ENCODE data around the gene NTM. TPM values are rescaled to one million over a fixed set of nuclear protein-coding genes. Genes with fewer than 3 reads are reported as not detected.

The NTM gene
- total and polyA plus RNA-seq, 10 donors = 0.13 to 1.6 (median 0.67) TPM

DNA sequence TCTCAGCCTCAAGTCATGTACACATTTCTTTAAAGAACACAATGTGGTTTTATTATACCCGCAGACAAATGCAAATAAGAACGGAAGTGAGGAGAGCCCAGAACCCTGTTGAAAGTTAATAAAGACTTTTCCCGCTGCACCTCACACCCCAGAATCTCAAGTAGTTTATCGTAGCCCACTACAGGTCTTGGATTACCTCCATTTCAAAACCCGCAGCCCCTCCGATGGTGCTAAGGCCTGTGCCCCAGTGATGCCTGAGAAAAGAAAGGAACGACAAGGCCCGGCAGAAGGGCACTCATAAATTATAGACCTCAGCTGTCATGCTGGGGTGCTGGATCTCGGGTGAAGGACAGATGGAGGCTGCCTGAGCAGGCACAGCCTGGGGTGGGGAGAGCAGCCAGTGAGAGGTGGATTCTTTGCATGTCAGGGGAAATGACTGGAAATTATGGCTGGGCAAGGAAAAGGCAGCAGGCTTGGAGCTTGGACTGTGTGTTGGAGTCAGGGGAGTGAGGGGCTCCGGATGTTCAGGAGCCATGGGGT lies 354.1 kb downstream of the NTM start:
- intact Hi-C loops (cut with DNase I; ENCODE audit: low total_unique reads) = no loop called here
- 78 to 82% (median 80%) methylated on average over 10 of the region's 10 CpGs for WGBS, 5 donors
- Histone ChIP-seq H3K9me3 (no peaks in the 10 kb centered on the region), H3K4me3 (no peak overlapping the region), H3K4me1 (no peaks in the 10 kb centered on the region), H3K36me3 (no peaks in the 10 kb centered on the region), H3K27me3 (replicated peaks in 1 of 7) (peaks cover 0 to 11% (median 0%) of the 10 kb centered on the region in 7 donors), H3K27ac (no peak overlapping the region)
- no peak for DNase-seq
- TF ChIP-seq, protein P1, sequence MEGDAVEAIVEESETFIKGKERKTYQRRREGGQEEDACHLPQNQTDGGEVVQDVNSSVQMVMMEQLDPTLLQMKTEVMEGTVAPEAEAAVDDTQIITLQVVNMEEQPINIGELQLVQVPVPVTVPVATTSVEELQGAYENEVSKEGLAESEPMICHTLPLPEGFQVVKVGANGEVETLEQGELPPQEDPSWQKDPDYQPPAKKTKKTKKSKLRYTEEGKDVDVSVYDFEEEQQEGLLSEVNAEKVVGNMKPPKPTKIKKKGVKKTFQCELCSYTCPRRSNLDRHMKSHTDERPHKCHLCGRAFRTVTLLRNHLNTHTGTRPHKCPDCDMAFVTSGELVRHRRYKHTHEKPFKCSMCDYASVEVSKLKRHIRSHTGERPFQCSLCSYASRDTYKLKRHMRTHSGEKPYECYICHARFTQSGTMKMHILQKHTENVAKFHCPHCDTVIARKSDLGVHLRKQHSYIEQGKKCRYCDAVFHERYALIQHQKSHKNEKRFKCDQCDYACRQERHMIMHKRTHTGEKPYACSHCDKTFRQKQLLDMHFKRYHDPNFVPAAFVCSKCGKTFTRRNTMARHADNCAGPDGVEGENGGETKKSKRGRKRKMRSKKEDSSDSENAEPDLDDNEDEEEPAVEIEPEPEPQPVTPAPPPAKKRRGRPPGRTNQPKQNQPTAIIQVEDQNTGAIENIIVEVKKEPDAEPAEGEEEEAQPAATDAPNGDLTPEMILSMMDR (IDR thresholded peaks at IDR 0.05 in 8 of 11, conservative IDR thresholded peaks at IDR 0.05 in 3 of 11) = no peak
- no peak for TF ChIP-seq POLR2AphosphoS5 (IDR thresholded peaks at IDR 0.05)
- no peak for TF ChIP-seq POLR2A (IDR thresholded peaks at IDR 0.05)

DNA sequence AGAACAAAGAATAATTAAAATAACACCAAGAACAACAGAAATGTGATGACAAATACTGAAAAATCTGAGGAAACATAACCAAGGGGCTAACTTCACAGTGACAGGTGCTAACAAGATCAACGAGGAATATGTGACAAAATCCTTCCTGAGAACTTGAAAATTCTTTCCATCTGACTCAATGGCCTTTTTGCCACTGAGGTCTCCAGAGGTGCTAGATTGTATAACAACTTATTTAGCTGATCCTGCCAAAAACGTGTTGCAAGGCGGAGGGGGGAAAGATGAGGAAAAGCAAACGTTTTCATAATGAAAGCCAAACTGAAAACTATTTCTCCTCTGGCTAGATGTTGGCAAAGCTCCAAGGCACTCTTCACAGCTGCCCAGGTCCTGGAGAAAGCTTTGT lies 364.5 kb downstream of the NTM start:
- TF ChIP-seq, protein P1 (IDR thresholded peaks at IDR 0.05 in 8 of 11, conservative IDR thresholded peaks at IDR 0.05 in 3 of 11) = no peak
- TF ChIP-seq POLR2AphosphoS5 (IDR thresholded peaks at IDR 0.05) (no peak), POLR2A (IDR thresholded peaks at IDR 0.05) (no peak)
- intact Hi-C loops (cut with DNase I; ENCODE audit: low total_unique reads) = no loop called here
- Histone ChIP-seq H3K36me3 (no peaks in the 10 kb centered on the region), H3K27me3 (replicated peaks in 1 of 7) (peaks cover 0 to 11% (median 0%) of the 10 kb centered on the region in 7 donors), H3K4me1 (no peaks in the 10 kb centered on the region), H3K27ac (no peak overlapping the region), H3K9me3 (no peaks in the 10 kb centered on the region), H3K4me3 (no peak overlapping the region)
- WGBS, 5 donors = 43 to 55% (median 48%) methylated on average over 4 of the region's 4 CpGs
- DNase-seq = no peak

- 39 to 47% (median 42%) methylated on average over 7 of the region's 7 CpGs for WGBS, 5 donors
- intact Hi-C loops (cut with DNase I; ENCODE audit: low total_unique reads) = no loop called here
- Histone ChIP-seq H3K27me3 (replicated peaks in 1 of 7) (peaks cover 0 to 11% (median 0%) of the 10 kb centered on the region in 7 donors), H3K27ac (no peak overlapping the region), H3K9me3 (no peaks in the 10 kb centered on the region), H3K36me3 (no peaks in the 10 kb centered on the region), H3K4me1 (no peaks in the 10 kb centered on the region), H3K4me3 (no peak overlapping the region)
- TF ChIP-seq POLR2A (IDR thresholded peaks at IDR 0.05) (no peak), POLR2AphosphoS5 (IDR thresholded peaks at IDR 0.05) (no peak)
- TF ChIP-seq, protein P1 (IDR thresholded peaks at IDR 0.05 in 8 of 11, conservative IDR thresholded peaks at IDR 0.05 in 3 of 11) = no peak
- DNase-seq = no peak
These were observed 366.9 kb downstream of the NTM start for GRCh38 chr11:131737357-131737756.

DNA sequence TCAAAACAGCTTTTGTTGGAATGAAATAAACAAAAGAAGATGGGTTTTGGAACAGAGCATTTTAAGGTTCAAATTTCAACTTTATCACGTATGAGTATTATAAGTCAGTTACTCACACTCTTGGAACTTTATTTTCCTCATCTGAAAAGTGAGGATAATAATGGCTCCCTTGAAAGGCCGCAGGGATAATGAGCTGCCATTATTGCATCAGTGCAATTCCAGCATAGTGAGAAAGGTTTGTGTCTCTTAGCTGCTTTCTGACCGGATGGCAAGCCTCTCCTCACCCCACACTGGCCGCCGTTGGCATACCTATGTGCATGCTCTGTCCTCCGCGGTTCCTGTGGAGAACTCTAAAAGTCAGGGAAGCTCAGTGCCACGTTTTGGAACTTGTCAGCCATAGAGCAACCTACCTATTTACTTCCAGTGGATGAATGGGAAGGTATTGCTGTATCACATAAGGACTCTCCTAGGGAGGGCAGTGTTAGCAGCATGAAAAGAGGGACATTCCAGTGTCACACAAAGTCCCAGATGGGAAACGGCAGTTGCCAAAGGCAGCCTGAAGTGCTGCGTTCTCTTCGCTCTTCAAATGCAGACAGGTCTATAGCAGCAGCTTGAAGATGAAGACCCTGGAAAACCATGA lies 368.9 kb downstream of the NTM start:
- Histone ChIP-seq H3K36me3 (no peaks in the 10 kb centered on the region), H3K27ac (no peak overlapping the region), H3K4me1 (no peaks in the 10 kb centered on the region), H3K27me3 (replicated peaks in 1 of 7) (peaks cover 0 to 11% (median 0%) of the 10 kb centered on the region in 7 donors), H3K4me3 (no peak overlapping the region), H3K9me3 (no peaks in the 10 kb centered on the region)
- 72 to 82% (median 74%) methylated on average over 11 of the region's 11 CpGs for WGBS, 5 donors
- intact Hi-C loops (cut with DNase I; ENCODE audit: low total_unique reads) = no loop called here
- no peak for DNase-seq
- no peak for TF ChIP-seq POLR2AphosphoS5 (IDR thresholded peaks at IDR 0.05)
- no peak for TF ChIP-seq POLR2A (IDR thresholded peaks at IDR 0.05)
- TF ChIP-seq, protein P1 (IDR thresholded peaks at IDR 0.05 in 8 of 11, conservative IDR thresholded peaks at IDR 0.05 in 3 of 11) = no peak

All from spleen (tissue), 11 donors.